ENCODE data around the gene TMEM167A.

TMEM167A gene

GRCh38 chr5:83011985-83012384 is 65.2 kb downstream of the TMEM167A start:
- H3K27me3 ChIP-seq (ENCODE audit: control insufficient read depth, insufficient read depth, low read length): no peaks in the 10 kb centered on the region
- H3K27ac ChIP-seq (ENCODE audit: low read length): no peak overlapping the region
- DNase-seq (ENCODE audit: low read depth, low spot score): no peak
- no peaks in the 10 kb centered on the region for H3K36me3 ChIP-seq (ENCODE audit: control insufficient read depth, insufficient read depth, low read length)
- peaks cover 1% of the 10 kb centered on the region; the same call in 1 of the 2 replicates for H3K4me1 ChIP-seq (ENCODE audit: control insufficient read depth, insufficient read depth, low read length)
- H3K4me3 ChIP-seq (ENCODE audit: low read length): no peak overlapping the region
- WGBS (ENCODE audit: insufficient coverage, insufficient read length): no CpG with 5 or more reads among the region's 3 CpGs
- H3K9me3 ChIP-seq (ENCODE audit: control insufficient read depth, insufficient read depth, low read length): no peaks in the 10 kb centered on the region

- H3K27me3 ChIP-seq (ENCODE audit: control insufficient read depth, insufficient read depth, low read length): no peaks in the 10 kb centered on the region
- H3K4me3 ChIP-seq (ENCODE audit: low read length): no peak overlapping the region
- H3K4me1 ChIP-seq (ENCODE audit: control insufficient read depth, insufficient read depth, low read length): peaks cover 1% of the 10 kb centered on the region; the same call in 1 of the 2 replicates
- DNase-seq (ENCODE audit: low read depth, low spot score): no peak
- no CpG with 5 or more reads among the region's 1 CpG for WGBS (ENCODE audit: insufficient coverage, insufficient read length)
- no peaks in the 10 kb centered on the region for H3K9me3 ChIP-seq (ENCODE audit: control insufficient read depth, insufficient read depth, low read length)
- no peak overlapping the region for H3K27ac ChIP-seq (ENCODE audit: low read length)
- no peaks in the 10 kb centered on the region for H3K36me3 ChIP-seq (ENCODE audit: control insufficient read depth, insufficient read depth, low read length)
Measured at GRCh38 chr5:83009408-83009807, 67.8 kb downstream of the TMEM167A start.

GRCh38 chr5:83007755-83008154 is 69.4 kb downstream of the TMEM167A start:
- Histone ChIP-seq H3K27ac (ENCODE audit: low read length) (no peak overlapping the region), H3K4me1 (ENCODE audit: control insufficient read depth, insufficient read depth, low read length) (peaks cover 5% of the 10 kb centered on the region; the same call in 1 of the 2 replicates)
- WGBS (ENCODE audit: insufficient coverage, insufficient read length): no CpG with 5 or more reads among the region's 1 CpG

GRCh38 chr5:83006683-83007283 is 70.4 kb downstream of the TMEM167A start:
- Histone ChIP-seq H3K4me3 (ENCODE audit: low read length) (no peak overlapping the region), H3K9me3 (ENCODE audit: control insufficient read depth, insufficient read depth, low read length) (no peaks in the 10 kb centered on the region), H3K4me1 (ENCODE audit: control insufficient read depth, insufficient read depth, low read length) (peaks cover 5% of the 10 kb centered on the region; the same call in 1 of the 2 replicates), H3K36me3 (ENCODE audit: control insufficient read depth, insufficient read depth, low read length) (no peaks in the 10 kb centered on the region), H3K27ac (ENCODE audit: low read length) (no peak overlapping the region), H3K27me3 (ENCODE audit: control insufficient read depth, insufficient read depth, low read length) (no peaks in the 10 kb centered on the region)
- DNase-seq (ENCODE audit: low read depth, low spot score): no peak
- no CpG with 5 or more reads among the region's 5 CpGs for WGBS (ENCODE audit: insufficient coverage, insufficient read length)

More at GRCh38 chr5:83007755-83008154, 69.4 kb downstream of the TMEM167A start:
- Histone ChIP-seq H3K36me3 (ENCODE audit: control insufficient read depth, insufficient read depth, low read length) (no peaks in the 10 kb centered on the region), H3K27me3 (ENCODE audit: control insufficient read depth, insufficient read depth, low read length) (no peaks in the 10 kb centered on the region), H3K9me3 (ENCODE audit: control insufficient read depth, insufficient read depth, low read length) (no peaks in the 10 kb centered on the region), H3K4me3 (ENCODE audit: low read length) (no peak overlapping the region)
- no peak for DNase-seq (ENCODE audit: low read depth, low spot score)

- H3K27me3 ChIP-seq (ENCODE audit: control insufficient read depth, insufficient read depth, low read length): no peaks in the 10 kb centered on the region
- peaks cover 6% of the 10 kb centered on the region; the same call in 1 of the 2 replicates for H3K4me1 ChIP-seq (ENCODE audit: control insufficient read depth, insufficient read depth, low read length)
- H3K27ac ChIP-seq (ENCODE audit: low read length): no peak overlapping the region
- no peak for DNase-seq (ENCODE audit: low read depth, low spot score)
- H3K36me3 ChIP-seq (ENCODE audit: control insufficient read depth, insufficient read depth, low read length): no peaks in the 10 kb centered on the region
- WGBS (ENCODE audit: insufficient coverage, insufficient read length): no CpG with 5 or more reads among the region's 2 CpGs
- no peak overlapping the region for H3K4me3 ChIP-seq (ENCODE audit: low read length)
- no peaks in the 10 kb centered on the region for H3K9me3 ChIP-seq (ENCODE audit: control insufficient read depth, insufficient read depth, low read length)
Measured at GRCh38 chr5:83003791-83004190, 73.4 kb downstream of the TMEM167A start.

Measured in iPS DF 6.9 (cell line).